Activated CD8-positive, alpha-beta memory T cell treated with anti-CD3 and anti-CD28 coated beads, Interleukin-2, amount 50 U/mL, for 48 hours (primary cell): Measurements from ENCODE around the gene REPIN1.
"Not testable (repeated sequence)": the region's sequence is repeated elsewhere in the genome, so short reads cannot be mapped to it uniquely, and the experiment has no call there.

Experiments
- DNase-seq: peaks from one replicate; pipeline ENCODE4 v3.0.0-alpha.2; 2020

REPIN1 gene

GRCh38 chr7:150378115-150378852 is 9.7 kb downstream of the REPIN1 start:
- DNase-seq: peak; percentile 69

- DNase-seq: peak; percentile 94
Observed at GRCh38 chr7:150378853-150379440, 10.3 kb downstream of the REPIN1 start, which contains the start of gene ZNF775. Gene ZNF775 (plus strand): TSS chr7:150379330. CDS start chr7:150388471, 9,141 bp downstream.

DNA sequence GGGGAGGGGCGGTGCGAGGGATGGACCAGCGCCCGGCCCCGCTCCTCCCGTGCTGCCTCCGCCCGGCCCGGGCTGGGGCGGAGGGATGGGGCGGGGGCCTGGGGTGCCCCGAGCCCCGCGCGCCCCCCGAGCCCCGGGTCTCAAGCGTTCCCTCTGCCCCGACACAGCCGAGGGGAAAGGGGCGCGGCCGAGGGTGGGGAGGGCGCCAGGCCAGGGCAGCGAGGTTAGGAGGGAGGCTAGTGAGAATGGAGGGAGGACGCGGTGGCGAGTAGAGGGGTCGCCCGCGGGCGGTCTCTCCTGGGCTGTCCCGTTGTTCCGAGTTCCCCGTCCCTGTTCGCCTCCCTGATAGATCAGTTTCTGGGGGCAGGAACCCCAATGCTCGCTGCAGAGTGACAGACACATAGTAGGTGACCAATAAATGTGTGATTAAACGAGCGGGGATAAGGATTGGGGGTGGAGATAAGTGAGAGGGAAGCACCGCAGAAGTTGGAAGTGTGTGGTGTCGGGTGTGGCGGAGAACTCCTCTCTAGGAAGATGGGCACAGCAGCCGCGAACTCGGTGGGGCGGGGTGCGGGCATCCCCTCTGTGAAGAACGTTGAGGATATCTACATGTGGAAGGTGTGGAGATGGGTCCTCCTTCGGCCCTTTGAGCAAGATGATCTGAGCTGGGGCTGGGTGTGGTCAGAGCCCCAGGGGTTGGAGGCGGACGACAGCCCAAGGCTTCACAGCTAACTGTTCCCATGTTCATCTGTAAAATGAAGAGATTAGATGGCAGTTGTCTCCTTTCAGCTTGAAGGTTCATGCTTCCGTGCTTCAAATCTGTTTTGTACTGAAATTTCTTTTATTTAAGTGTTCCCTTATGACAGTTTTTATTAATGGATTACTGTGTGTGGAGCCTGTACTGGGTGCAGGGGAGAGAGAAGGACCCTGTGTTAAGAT is 11.1 kb downstream of the REPIN1 start:
- no peak for DNase-seq

GRCh38 chr7:150380463-150380862 is 11.8 kb downstream of the REPIN1 start:
- no peak for DNase-seq

DNA sequence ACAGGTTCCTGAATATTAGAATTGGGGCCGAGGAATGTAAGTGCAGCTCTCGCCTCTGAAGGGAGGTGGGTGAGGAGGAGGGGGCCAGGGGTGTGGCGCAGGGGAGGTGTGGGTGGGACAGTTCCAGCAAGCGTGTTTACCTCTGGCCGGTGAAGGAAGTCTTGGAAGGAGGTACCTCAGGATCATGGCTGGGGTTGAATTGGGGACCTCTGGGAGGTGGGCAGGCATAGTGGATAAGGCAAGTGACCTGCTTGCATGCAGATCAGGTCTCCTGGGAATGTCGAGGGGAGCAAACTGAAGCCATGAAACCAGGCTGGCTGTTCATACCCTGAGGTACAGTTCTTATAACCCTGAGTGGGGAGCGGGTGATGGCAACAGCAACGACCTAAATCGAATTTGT is 12.5 kb downstream of the REPIN1 start:
- DNase-seq: no peak

- DNase-seq: no peak
Observed at GRCh38 chr7:150381785-150382122, 13.1 kb downstream of the REPIN1 start.

- no peak for DNase-seq
Observed at GRCh38 chr7:150382123-150382843, 13.7 kb downstream of the REPIN1 start.

DNA sequence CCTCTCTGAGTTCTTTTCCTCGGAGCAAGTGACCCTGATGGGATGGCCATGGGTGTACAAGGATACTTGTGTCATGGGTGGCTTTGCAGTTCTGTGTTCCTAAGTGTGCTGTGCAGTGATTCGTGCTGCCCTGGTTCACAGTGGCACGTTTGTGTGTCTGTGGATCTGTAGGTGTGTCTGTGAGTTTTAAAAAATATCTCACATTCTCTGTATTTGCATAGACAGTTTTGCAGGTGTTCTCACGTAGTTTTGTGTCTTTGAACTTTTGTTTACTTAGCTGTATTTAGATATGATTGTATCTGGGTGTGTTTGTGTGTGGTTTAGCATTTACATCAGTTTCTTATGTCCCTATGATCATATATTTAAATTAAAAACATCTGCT is 14.2 kb downstream of the REPIN1 start:
- no peak for DNase-seq

- DNase-seq: no peak
Observed at GRCh38 chr7:150383710-150384397, 15.2 kb downstream of the REPIN1 start.

DNA sequence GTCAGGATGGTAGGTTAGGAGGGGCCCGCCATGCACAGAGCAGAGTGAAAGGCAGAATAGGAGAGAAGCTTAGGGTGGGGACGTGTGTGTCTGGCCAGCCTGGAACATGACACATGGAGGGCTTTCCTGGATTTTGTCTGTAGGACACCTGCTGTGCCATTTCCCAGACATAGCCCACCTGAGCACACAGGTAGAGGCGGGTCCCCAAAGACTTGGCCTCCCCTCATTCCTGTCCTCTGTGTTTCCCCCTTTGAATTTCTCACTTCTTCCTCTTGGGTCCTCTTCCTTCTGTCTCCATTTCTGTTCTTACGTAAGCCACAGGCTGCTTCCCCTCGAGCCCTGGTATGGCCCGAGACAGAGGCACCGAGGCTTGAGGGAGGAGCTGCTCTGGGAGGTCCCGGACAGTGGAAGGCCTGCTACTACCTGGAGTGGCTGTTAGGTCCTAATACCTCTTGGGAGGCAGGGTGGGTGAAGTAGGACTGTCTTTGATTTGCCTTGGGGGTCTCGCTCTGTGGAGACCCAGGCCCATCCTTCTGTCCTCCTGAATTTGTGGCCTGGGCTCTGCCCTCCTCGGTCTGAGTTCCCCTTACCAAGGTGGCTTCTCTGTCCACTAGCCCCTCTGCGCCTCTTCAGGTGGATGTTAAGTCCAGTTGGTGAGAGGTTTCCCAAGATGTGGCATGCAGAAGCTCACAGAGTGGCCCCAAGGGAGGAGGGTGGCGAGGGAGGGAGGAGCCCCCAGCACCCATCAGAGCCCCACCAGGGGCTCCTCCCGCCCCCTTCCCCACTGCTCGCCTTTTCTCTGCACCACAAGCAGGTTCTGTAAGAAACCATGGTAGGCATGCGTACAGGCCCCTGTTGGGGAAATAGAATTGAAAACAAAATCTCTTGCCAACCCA is 16.0 kb downstream of the REPIN1 start:
- no peak for DNase-seq

- DNase-seq: no peak
Observed at GRCh38 chr7:150385302-150385723, 16.7 kb downstream of the REPIN1 start.

GRCh38 chr7:150385884-150386283 is 17.3 kb downstream of the REPIN1 start:
- not testable (repeated sequence) for DNase-seq

DNA sequence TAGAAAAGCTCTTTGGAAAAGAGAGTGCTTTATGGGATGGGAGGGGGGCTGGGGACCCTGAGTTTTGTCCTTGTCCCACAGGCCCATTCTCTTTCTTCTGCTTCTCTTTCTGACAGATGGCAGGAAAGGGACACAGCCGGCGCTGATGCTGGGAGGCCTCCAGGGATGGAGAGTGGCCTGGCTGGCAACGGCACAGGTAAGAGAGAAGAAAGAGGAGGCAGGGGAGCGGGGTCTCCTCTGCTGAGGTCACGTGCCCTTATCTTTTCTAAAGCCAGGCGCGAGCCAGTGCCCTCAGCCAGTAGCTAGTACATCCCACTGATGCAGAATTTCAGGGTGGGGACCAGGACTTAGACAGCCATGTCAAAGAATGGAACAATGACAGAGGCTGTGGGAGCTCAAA is 19.7 kb downstream of the REPIN1 start:
- DNase-seq: no peak

DNA sequence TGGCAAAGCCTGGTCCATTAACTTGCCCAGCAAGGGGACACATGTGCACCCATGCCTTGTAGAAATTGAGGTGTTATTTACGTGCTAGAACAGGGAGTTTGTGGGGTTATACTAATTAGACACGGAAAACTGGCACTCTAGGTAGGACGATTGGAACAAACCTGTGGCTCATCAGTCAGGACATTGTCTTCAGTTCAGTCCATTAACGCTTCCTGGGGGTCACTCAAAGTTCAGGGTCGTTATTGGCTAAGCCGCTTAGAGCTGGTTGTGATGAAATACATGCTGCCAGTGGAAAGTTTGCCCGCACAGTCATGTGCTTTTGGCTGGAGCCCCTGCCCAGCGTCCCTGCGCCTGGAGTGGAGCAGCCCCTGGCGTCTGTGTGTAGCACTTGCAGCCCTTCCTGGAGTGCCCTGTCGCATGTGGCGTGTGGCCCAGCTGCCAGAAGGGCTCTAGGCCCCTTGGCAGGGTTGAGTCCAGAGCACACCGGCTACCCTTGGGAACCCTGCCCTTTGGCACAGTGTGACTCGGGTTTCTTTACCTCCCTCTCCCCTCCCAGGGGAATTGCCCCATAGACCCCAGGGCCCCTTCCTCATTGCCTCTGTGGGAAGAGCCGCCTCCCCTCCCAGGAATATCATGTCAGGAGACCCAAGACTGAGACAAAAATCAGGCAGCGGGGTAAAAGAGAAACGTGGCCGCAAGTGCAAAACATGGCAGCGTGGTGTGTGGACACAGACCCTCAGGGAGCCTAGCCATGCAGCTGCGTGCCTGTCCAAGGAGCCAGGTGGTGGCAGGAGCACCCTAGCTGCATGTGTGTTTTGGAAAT is 20.3 kb downstream of the REPIN1 start:
- DNase-seq: no peak

- no peak for DNase-seq
Observed at GRCh38 chr7:150389532-150389816, 20.9 kb downstream of the REPIN1 start.

- no peak for DNase-seq
Observed at GRCh38 chr7:150390205-150390604, 21.6 kb downstream of the REPIN1 start.

GRCh38 chr7:150393325-150393724 is 24.7 kb downstream of the REPIN1 start:
- DNase-seq: no peak

- DNase-seq: no peak
Observed at GRCh38 chr7:150396426-150396825, 27.8 kb downstream of the REPIN1 start.

GRCh38 chr7:150396851-150397260 is 28.2 kb downstream of the REPIN1 start:
- no peak for DNase-seq

- no peak for DNase-seq
Observed at GRCh38 chr7:150397346-150398107, 28.9 kb downstream of the REPIN1 start.
